LNCaP clone FGC (cell line): ENCODE data around the gene POLE.

Experiments used
- DNase-seq: peaks from one replicate; pipeline ENCODE4 v3.0.0-alpha.2; 2011; ENCODE audit warnings: low read depth
- H3K4me3 ChIP-seq: 2 replicates; pipeline ENCODE4 v1.5.1; 2011; ENCODE audit warnings: mild to moderate bottlenecking, low read depth, low read length, control low read depth
- TF ChIP-seq, protein P1 (sequence below): IDR thresholded peaks from 2 replicates; pipeline ENCODE4 v1.5.1; 2012; ENCODE audit warnings: mild to moderate bottlenecking; ENCODE audit not compliant: control insufficient read depth, insufficient read depth; ENCODE audit errors: extremely low read depth

POLE gene

DNA sequence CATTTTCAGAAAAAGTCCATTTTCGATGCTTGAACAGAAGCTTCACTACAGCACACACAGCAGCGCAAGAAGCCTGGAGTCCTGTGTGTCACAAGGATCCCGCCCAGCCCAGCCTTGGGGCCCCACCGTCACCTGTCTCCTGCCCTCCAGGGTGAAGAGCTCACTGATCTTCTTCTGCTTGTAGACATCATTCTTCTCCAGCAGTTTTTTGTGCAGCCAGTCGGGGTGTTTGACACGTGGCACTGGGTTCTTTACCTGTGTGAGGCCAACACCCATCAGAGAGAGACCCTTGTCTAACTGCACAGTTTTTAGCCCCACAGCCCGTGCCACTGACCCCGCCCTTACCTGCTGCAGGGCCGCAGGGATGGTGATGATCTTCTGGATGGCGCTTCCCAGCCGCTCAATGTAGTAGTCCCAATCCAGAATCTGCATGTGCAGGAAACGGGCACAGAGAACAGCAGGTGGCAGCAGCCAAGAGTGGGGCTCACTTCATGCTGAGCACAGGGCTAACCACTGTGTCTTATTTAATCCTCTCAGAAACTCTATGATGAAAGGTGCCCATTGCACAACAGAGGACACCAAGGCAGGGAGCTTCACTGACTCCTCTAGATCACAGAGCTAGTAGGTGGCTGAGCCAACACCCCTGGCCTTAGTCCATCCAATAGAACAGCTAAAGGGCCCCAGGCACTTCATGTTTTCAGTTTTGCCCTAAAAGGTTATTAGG lies 30.0 kb downstream of the POLE start:
- H3K4me3 ChIP-seq = no peak overlapping the region
- no peak for DNase-seq
- TF ChIP-seq, protein P1, sequence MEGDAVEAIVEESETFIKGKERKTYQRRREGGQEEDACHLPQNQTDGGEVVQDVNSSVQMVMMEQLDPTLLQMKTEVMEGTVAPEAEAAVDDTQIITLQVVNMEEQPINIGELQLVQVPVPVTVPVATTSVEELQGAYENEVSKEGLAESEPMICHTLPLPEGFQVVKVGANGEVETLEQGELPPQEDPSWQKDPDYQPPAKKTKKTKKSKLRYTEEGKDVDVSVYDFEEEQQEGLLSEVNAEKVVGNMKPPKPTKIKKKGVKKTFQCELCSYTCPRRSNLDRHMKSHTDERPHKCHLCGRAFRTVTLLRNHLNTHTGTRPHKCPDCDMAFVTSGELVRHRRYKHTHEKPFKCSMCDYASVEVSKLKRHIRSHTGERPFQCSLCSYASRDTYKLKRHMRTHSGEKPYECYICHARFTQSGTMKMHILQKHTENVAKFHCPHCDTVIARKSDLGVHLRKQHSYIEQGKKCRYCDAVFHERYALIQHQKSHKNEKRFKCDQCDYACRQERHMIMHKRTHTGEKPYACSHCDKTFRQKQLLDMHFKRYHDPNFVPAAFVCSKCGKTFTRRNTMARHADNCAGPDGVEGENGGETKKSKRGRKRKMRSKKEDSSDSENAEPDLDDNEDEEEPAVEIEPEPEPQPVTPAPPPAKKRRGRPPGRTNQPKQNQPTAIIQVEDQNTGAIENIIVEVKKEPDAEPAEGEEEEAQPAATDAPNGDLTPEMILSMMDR = no peak

DNA sequence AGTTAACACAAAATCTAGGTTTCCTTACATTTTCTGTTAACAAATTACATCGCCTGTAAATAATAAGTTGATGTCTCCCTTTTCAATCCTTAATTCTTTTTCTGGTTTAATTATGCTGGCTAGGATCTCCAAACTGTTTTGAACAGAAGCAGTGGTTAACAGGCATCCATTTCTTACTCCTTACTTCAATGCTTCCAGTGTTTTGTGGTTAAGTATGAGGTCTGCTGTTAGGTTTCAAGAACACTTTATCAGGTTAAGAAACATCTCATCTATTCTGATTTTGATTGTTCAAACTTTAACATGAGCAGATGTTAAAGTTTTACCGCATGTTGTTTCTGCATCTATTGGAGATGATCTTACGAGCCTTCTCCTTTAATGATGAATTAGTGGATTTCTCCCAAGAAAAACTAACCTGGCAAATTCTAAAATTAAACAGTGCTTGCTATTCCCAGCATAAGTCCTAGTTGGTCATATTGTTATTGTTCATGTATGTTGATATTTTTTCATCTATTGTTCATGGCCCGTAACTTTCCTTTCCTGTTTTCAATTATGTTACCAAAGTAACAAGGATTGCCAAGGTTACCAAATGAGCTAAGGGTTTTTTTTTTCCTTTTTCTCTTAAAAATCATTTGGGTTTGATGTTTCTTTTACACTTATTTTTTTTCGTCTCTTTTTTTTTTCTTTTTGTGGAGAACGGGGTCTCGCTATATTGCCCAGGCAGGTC lies 33.4 kb downstream of the POLE start:
- TF ChIP-seq, protein P1 = no peak
- DNase-seq = no peak
- H3K4me3 ChIP-seq = no peak overlapping the region

DNA sequence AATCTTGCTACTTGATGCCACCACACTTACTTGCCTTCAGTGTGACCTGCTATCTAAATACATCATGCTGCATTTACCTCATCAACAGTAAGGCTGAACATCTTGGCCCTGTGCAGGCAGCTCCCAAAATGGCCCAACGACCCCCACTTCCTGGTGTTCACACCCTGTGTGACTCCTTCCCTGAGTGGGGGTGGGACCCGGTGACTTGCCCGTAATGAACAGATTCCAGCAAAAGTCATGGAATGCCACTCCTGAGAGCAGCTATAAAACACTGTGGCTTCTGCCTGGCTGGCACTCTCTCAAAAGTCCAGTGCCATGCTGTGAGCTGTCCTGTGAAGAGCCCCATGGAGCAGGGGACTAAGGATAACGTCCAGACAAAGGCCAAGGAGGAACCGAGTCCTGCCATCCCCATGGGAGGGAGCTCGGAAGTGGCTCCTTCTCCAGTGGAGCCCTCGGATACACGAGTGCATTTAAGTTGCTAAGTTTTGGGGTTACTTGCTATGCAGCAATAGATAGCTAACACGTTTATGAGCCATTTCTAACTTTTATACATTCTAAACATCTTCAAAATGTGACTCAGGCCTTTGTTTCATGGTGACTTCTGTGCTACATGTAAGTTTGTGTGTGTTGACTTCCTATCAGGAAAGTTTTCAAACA lies 35.6 kb downstream of the POLE start:
- TF ChIP-seq, protein P1 = no peak
- no peak for DNase-seq

DNA sequence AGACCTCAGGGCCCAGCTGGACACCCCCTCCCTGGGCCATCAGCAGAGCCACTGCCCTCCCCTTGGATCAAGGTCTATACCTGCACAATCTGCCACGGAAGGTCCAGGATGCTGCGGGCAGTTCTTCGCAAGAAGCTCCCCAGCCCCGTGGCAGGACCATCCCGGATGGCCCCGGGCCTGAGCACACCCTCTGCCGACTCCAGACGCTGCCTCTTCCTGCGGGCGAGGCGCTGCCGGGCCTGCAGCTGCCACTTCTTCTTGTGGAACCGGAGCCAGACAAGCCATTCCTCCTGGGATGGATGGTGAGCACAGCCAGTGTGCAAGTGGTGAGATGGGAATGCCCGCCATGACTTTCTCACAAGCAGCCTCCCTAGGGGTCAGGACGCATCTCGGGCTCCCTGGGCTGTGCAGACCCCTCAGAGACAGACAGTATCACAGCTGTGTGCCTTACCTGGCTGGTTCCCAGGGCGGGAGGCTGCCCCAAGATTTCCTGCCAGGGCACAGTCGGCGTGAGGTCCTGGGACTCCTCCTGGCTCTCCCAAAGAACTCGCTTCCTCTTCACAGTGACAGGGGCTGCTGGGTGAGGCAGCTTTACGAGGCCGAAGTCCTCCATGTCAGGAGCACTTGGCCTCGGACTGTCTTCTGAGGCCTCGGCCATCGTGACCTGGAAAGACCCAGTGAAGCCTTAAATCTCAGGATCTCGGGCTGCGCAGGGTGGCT lies 37.8 kb downstream of the POLE start:
- DNase-seq = no peak
- no peak overlapping the region for H3K4me3 ChIP-seq
- TF ChIP-seq, protein P1 = no peak

More for the DNA sequence above, 35.6 kb downstream of the POLE start:
- H3K4me3 ChIP-seq = no peak overlapping the region

DNA sequence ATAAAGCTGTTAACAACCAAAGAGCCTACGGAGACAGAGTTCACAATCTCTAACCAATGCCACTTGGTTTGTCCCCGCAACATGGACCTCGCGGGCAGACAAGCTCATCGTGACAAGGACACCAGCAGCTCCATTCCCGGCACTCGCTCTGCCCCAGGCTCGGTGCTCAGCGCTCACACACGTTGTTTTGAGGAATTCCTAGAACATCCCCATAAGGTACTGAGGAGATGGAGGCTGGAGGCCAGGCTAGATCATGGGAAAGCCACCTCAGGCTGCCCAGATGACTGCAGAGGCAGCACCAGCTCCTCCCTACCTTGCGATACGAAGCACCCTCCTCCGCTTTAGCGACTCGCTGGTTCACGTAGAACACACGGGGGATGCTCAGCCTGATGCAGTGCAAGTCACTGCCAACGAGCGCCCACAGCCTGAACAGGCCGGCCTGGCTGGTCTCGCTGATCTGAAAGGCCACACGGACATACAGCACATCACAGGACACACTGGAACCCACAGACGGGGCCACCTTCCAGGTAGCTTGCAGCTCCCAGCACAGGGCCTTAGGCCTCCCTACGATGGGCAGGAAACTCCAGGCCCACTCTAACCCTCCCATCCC lies 38.4 kb downstream of the POLE start:
- TF ChIP-seq, protein P1 = no peak
- H3K4me3 ChIP-seq = no peak overlapping the region
- DNase-seq = no peak

DNA sequence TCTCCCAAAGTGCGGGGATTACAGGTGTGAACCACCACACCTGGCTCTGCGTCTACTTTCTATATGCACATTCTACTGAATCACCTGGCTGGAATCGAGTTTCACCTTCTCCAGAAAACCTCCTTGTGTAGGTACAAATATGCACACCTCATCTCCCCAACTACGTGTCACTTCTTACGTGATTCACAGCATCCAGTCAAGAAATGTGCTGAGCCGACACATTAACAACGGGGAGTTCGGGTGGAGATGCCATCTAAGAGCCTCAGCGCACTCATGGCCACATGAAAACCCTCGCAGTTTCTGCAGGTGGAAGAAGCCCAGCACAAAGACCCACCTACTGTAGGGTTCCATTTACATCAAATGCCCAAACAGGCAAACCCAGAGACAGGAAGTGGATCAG lies 39.3 kb downstream of the POLE start:
- DNase-seq = no peak
- H3K4me3 ChIP-seq = no peak overlapping the region
- TF ChIP-seq, protein P1 = no peak
